PC-9 (cell line): ENCODE data around the gene STEAP1B. TPM values are rescaled to one million over a fixed set of nuclear protein-coding genes. Genes with fewer than 3 reads are reported as not detected.

Experiments
- BruUV-seq: library from RNA; stranded (reverse); fragments of 400-500 nt; replicated peaks from 2 replicates; lab custom pipeline; 2021; lab: Mats Ljungman, UMichigan
- CTCF ChIA-PET: fragments of 300-600 bp; sonication (Branson Sonifier 250); formaldehyde crosslinking; loops from one replicate; lab custom pipeline; 2022; ENCODE audit warnings: antibody characterized with exemption; lab: Charles Lee
- POLR2A ChIA-PET: fragments of 300-600 bp; sonication (Branson Sonifier 250); formaldehyde crosslinking; loops from one replicate; lab custom pipeline; 2022; ENCODE audit warnings: antibody characterized with exemption; ENCODE audit not compliant: unreplicated experiment; lab: Charles Lee
- DNase-seq, 2 experiments: peaks; one replicate each; pipeline versions ENCODE4 v3.0.0 to v3.0.0-alpha.2; 2015 to 2022; ENCODE audit warnings: mixed read lengths in 1 of 2
- H2AFZ ChIP-seq: fragments of 200-600 bp; sonication (generic); 2 replicates; pipeline ENCODE4 v1.8.1; 2017; ENCODE audit warnings: antibody characterized with exemption
- H3F3A ChIP-seq: fragments of 200-600 bp; sonication (generic); 2 replicates; pipeline ENCODE4 v1.8.1; 2017; ENCODE audit warnings: antibody characterized with exemption, mild to moderate bottlenecking, low read depth; ENCODE audit not compliant: insufficient read depth
- H3K27ac ChIP-seq: fragments of 200-600 bp; sonication (generic); 2 replicates; pipeline ENCODE4 v1.6.1; 2016; ENCODE audit warnings: mixed run types
- H3K27me3 ChIP-seq: fragments of 200-600 bp; sonication (generic); 2 replicates; pipeline ENCODE4 v1.6.1; 2016; ENCODE audit warnings: low read depth, mixed run types; ENCODE audit not compliant: insufficient read depth
- H3K36me3 ChIP-seq: fragments of 200-600 bp; sonication (generic); 2 replicates; pipeline ENCODE4 v1.6.1; 2016; ENCODE audit warnings: low read depth, mixed run types
- H3K4me1 ChIP-seq: fragments of 200-600 bp; sonication (generic); replicated peaks from 2 replicates; pipeline ENCODE4 v1.6.1; 2016; ENCODE audit warnings: mixed run types; ENCODE audit not compliant: insufficient read depth
- H3K4me2 ChIP-seq: fragments of 200-600 bp; sonication (generic); 2 replicates; pipeline ENCODE4 v1.6.1; 2017; ENCODE audit warnings: mixed run types
- H3K4me3 ChIP-seq: fragments of 200-600 bp; sonication (generic); 2 replicates; pipeline ENCODE4 v1.6.1; 2016; ENCODE audit warnings: mixed run types
- H3K79me2 ChIP-seq: fragments of 200-600 bp; sonication (generic); 2 replicates; pipeline ENCODE4 v1.6.1; 2017; ENCODE audit warnings: low read depth, mixed run types
- H3K9me2 ChIP-seq: fragments of 200-600 bp; sonication (generic); 2 replicates; pipeline ENCODE4 v1.8.1; 2017; ENCODE audit warnings: mild to moderate bottlenecking; ENCODE audit not compliant: insufficient read depth
- H3K9me3 ChIP-seq: fragments of 200-600 bp; sonication (generic); 2 replicates; pipeline ENCODE4 v1.8.1; 2016; ENCODE audit warnings: low read depth; ENCODE audit not compliant: insufficient read depth
- H4K20me1 ChIP-seq: fragments of 200-600 bp; sonication (generic); 2 replicates; pipeline ENCODE4 v1.8.1; 2017; ENCODE audit not compliant: insufficient read depth
- CTCF ChIP-seq: fragments of 200-600 bp; sonication (generic); conservative IDR thresholded peaks from 2 replicates; pipeline ENCODE4 v1.6.1; 2017; ENCODE audit warnings: mixed run types, antibody characterized with exemption, mild to moderate bottlenecking, moderate library complexity
- EZH2 ChIP-seq: fragments of 200-600 bp; sonication (generic); IDR thresholded peaks from 2 replicates; pipeline ENCODE4 v1.8.0; 2017; ENCODE audit warnings: antibody characterized with exemption, low read depth
- intact Hi-C: fragments of 100-400 bp; cut with micrococcal nuclease; formaldehyde crosslinking; loops from one replicate; pipeline ENCODE4 v1.10.0; 2022; ENCODE audit not compliant: unreplicated experiment
- total RNA-seq: library from RNA; stranded (reverse); gene quantifications from 2 replicates; pipeline ENCODE4 v1.2.3, GENCODE V29; 2021

Gene STEAP1B
- total RNA-seq, 1 experiment from 2014 or later, result 0.35 TPM

GRCh38 chr7:22394739-22395138 lies 105.2 kb downstream of the STEAP1B start:
- H4K20me1 ChIP-seq, result no peaks in the 10 kb centered on the region
- TF ChIP-seq EZH2, result no peak
- no peak for TF ChIP-seq CTCF
- no TSS peak for BruUV-seq
- no peaks in the 10 kb centered on the region for H3K9me3 ChIP-seq
- no peaks in the 10 kb centered on the region for H3F3A ChIP-seq
- no peak overlapping the region for H3K4me2 ChIP-seq
- no peaks in the 10 kb centered on the region for H3K27me3 ChIP-seq
- no peaks in the 10 kb centered on the region for H3K9me2 ChIP-seq
- intact Hi-C loops, result no loop called here
- ChIA-PET CTCF (no interaction called here), POLR2A (no interaction called here)
- no peak overlapping the region for H3K4me3 ChIP-seq
- H3K36me3 ChIP-seq, result no peaks in the 10 kb centered on the region
- H3K79me2 ChIP-seq, result no peaks in the 10 kb centered on the region
- no peaks in the 10 kb centered on the region for H3K4me1 ChIP-seq
- no peak overlapping the region for H3K27ac ChIP-seq
- no peak for DNase-seq
- H2AFZ ChIP-seq, result no peak overlapping the region

DNA sequence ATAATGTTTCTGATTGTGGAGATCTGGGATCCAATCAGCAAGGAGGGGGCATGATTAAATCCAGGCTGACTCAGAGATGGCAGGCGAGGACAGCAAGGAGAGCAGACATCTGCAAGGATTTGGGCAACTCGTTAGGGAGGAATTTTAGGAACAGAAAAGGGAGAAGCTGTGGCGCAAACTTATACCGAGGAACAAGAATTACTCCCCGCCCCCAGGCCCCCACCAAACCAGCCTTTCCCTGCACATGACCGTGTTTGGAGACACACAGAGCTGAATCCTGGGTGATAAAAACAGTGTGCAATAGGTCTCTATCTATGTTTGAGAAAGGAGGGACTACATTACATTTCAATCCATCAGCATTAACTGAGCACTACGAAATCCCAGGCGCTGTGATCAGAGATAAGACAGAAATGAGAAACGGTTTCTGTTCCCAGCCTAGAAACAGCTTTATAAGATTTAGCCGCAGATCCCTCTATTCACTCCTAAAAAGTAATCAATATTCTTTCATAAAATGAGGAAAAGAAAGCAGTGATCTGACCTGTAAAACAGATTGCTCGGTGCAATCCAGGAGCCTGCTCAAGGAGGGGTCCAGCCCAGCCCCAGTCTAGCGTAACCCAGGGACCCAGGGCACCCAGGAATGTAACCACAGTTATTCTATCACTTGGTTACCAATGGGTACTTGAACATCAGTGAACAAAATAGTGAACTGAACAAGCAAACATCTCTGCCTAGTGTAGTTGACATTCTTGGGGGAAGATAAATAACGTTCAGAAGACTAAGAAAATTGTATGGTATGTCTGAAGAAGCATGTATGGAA lies 105.9 kb downstream of the STEAP1B start:
- Histone ChIP-seq H3K9me2 (no peaks in the 10 kb centered on the region), H3K27me3 (no peaks in the 10 kb centered on the region), H3F3A (no peaks in the 10 kb centered on the region), H2AFZ (no peak overlapping the region), H3K36me3 (no peaks in the 10 kb centered on the region), H3K9me3 (no peaks in the 10 kb centered on the region), H3K4me2 (no peak overlapping the region), H3K79me2 (no peaks in the 10 kb centered on the region), H3K27ac (no peak overlapping the region), H3K4me3 (no peak overlapping the region), H3K4me1 (no peaks in the 10 kb centered on the region), H4K20me1 (no peaks in the 10 kb centered on the region)
- CTCF ChIA-PET, result no interaction called here
- POLR2A ChIA-PET, result interaction anchor here (0.6 kb wide), 1 partner anchor 233 kb away, joined by 12 read pairs; no protein-coding TSS in a partner anchor
- intact Hi-C loops, result no loop called here
- BruUV-seq, result no TSS peak
- TF ChIP-seq CTCF (no peak), EZH2 (no peak)
- no peak for DNase-seq

DNA sequence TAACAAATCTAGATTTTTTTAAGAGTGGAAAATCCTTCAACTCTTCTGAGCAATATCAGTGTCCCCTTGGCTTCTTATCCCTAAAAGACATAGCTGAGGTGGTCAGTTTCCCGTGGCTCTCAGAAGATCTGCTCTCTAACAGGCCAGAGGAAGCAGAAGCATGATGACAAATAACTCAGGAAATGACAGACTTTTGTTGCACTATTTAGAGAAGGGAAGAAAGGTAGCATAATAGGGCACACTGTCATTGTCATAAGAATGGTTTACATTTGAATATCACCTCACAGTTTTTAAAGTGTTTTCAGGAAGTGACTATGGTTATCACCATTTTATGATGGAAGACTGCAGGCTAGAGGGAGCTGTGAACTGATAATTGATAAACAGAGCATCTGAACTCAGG lies 109.5 kb downstream of the STEAP1B start:
- H3K4me1 ChIP-seq, result no peaks in the 10 kb centered on the region
- no peak overlapping the region for H3K4me3 ChIP-seq
- CTCF ChIA-PET, result no interaction called here
- no peak for TF ChIP-seq EZH2
- TF ChIP-seq CTCF, result no peak
- no peak overlapping the region for H3K4me2 ChIP-seq
- H3K79me2 ChIP-seq, result no peaks in the 10 kb centered on the region
- no peaks in the 10 kb centered on the region for H4K20me1 ChIP-seq
- no peaks in the 10 kb centered on the region for H3K27me3 ChIP-seq
- no peak overlapping the region for H3K27ac ChIP-seq
- no TSS peak for BruUV-seq
- H3K9me2 ChIP-seq, result no peaks in the 10 kb centered on the region
- DNase-seq, result no peak
- H2AFZ ChIP-seq, result no peak overlapping the region
- no peaks in the 10 kb centered on the region for H3K9me3 ChIP-seq
- intact Hi-C loops, result no loop called here
- no peaks in the 10 kb centered on the region for H3F3A ChIP-seq
- H3K36me3 ChIP-seq, result no peaks in the 10 kb centered on the region
- POLR2A ChIA-PET, result no interaction called here
